H54 (cell line): Measurements from ENCODE around the gene SMYD3.

Experiments
- DNase-seq: peaks from one replicate; pipeline ENCODE4 v3.0.0; 2011; ENCODE audit warnings: low spot score, mixed read lengths; ENCODE audit not compliant: insufficient read length
- FAIRE-seq: peaks from 3 replicates; lab custom pipeline; 2011; peaks lifted over from hg19 to GRCh38; lab: Jason Lieb, UNC
- POLR2A ChIP-seq: IDR thresholded peaks from 2 replicates; pipeline ENCODE4 v1.6.1; 2011; ENCODE audit warnings: low read depth, mild to moderate bottlenecking, low read length

SMYD3 gene

GRCh38 chr1:246280551-246280950 lies 226.5 kb downstream of the SMYD3 start:
- FAIRE-seq: no peak
- DNase-seq: no peak
- no peak for TF ChIP-seq POLR2A

- no peak for FAIRE-seq
- no peak for DNase-seq
- no peak for TF ChIP-seq POLR2A
Measured at GRCh38 chr1:246279402-246279801, 227.7 kb downstream of the SMYD3 start.

- no peak for TF ChIP-seq POLR2A
- no peak for DNase-seq
- no peak for FAIRE-seq
Measured at GRCh38 chr1:246278371-246278770, 228.7 kb downstream of the SMYD3 start.

- no peak for FAIRE-seq
- no peak for TF ChIP-seq POLR2A
- no peak for DNase-seq
Measured at GRCh38 chr1:246275036-246275435, 232.0 kb downstream of the SMYD3 start.

- FAIRE-seq (no peak), DNase-seq (no peak)
- TF ChIP-seq POLR2A: no peak
Measured at GRCh38 chr1:246274186-246274585, 232.9 kb downstream of the SMYD3 start.

- no peak for TF ChIP-seq POLR2A
- DNase-seq (no peak), FAIRE-seq (no peak)
Measured at GRCh38 chr1:246271516-246271915, 235.6 kb downstream of the SMYD3 start.

GRCh38 chr1:246270236-246270635 lies 236.8 kb downstream of the SMYD3 start:
- TF ChIP-seq POLR2A: no peak
- DNase-seq (no peak), FAIRE-seq (no peak)

- FAIRE-seq (no peak), DNase-seq (no peak)
- no peak for TF ChIP-seq POLR2A
Measured at GRCh38 chr1:246269466-246269865, 237.6 kb downstream of the SMYD3 start.

- DNase-seq: no peak
- FAIRE-seq: no peak
- no peak for TF ChIP-seq POLR2A
Measured at GRCh38 chr1:246267896-246268295, 239.2 kb downstream of the SMYD3 start.

- DNase-seq (no peak), FAIRE-seq (no peak)
- no peak for TF ChIP-seq POLR2A
Measured at GRCh38 chr1:246267426-246267825, 239.7 kb downstream of the SMYD3 start.

GRCh38 chr1:246265481-246265880 lies 241.6 kb downstream of the SMYD3 start:
- no peak for TF ChIP-seq POLR2A
- FAIRE-seq (no peak), DNase-seq (no peak)

- DNase-seq: no peak
- FAIRE-seq: no peak
- no peak for TF ChIP-seq POLR2A
Measured at GRCh38 chr1:246262281-246262680, 244.8 kb downstream of the SMYD3 start.

- DNase-seq (no peak), FAIRE-seq (no peak)
- TF ChIP-seq POLR2A: no peak
Measured at GRCh38 chr1:246261639-246262038, 245.4 kb downstream of the SMYD3 start.

- no peak for TF ChIP-seq POLR2A
- no peak for DNase-seq
- FAIRE-seq: no peak
Measured at GRCh38 chr1:246258250-246258649, 248.8 kb downstream of the SMYD3 start.

- no peak for FAIRE-seq
- DNase-seq: no peak
- TF ChIP-seq POLR2A: no peak
Measured at GRCh38 chr1:246255773-246256172, 251.3 kb downstream of the SMYD3 start.

- FAIRE-seq (no peak), DNase-seq (no peak)
- TF ChIP-seq POLR2A: no peak
Measured at GRCh38 chr1:246254854-246255253, 252.2 kb downstream of the SMYD3 start.
